ENCODE measurements around the gene CILP. TPM values are rescaled to one million over a fixed set of nuclear protein-coding genes. Genes with fewer than 3 reads are reported as not detected.
A peak's percentile ranks its signal among the peaks of the same experiment; 100 is the strongest.

CILP gene
- total RNA-seq, 1 experiment from 2014 or later: not detected

DNA sequence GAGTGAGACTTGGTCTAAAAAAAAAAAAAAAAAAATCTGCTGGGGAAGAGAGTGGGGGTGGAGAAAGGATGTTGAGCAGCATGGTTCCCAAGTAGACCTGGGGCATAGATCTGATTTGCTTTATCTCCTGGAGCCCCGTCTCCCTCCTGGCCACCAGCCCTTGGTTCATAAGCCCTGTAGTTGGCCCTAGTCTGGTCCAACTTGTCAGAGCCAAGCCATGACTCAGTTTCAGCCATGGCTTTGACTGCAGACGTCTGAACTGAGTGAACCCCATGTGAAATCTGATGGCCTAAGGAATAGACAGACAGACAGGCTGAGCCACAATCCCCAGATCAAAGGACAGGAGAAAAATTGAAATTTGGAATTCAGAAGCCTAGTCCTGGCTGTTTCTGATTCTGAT is 2.0 kb upstream of the CILP start:
- Histone ChIP-seq H3K4me3 (ENCODE audit: insufficient read depth, low read depth, low read length) (no peak overlapping the region), H3K36me3 (replicated peaks; ENCODE audit: control insufficient read depth, insufficient read depth, low read length) (no peaks in the 10 kb centered on the region), H3K27me3 (ENCODE audit: control insufficient read depth, insufficient read depth, low read length) (no peaks in the 10 kb centered on the region)
- DNase-seq: no peak

GRCh38 chr15:65212097-65212496 is 824 bp upstream of the CILP start:
- no peaks in the 10 kb centered on the region for H3K27me3 ChIP-seq (ENCODE audit: control insufficient read depth, insufficient read depth, low read length)
- DNase-seq: peak; percentile 87
- H3K36me3 ChIP-seq (replicated peaks; ENCODE audit: control insufficient read depth, insufficient read depth, low read length): no peaks in the 10 kb centered on the region
- H3K4me3 ChIP-seq (ENCODE audit: insufficient read depth, low read depth, low read length): no peak overlapping the region

- H3K36me3 ChIP-seq (replicated peaks; ENCODE audit: control insufficient read depth, insufficient read depth, low read length): no peaks in the 10 kb centered on the region
- no peaks in the 10 kb centered on the region for H3K27me3 ChIP-seq (ENCODE audit: control insufficient read depth, insufficient read depth, low read length)
- no peak overlapping the region for H3K4me3 ChIP-seq (ENCODE audit: insufficient read depth, low read depth, low read length)
- no peak for DNase-seq
Measured at GRCh38 chr15:65211482-65211982, 259 bp upstream of the CILP start.

DNA sequence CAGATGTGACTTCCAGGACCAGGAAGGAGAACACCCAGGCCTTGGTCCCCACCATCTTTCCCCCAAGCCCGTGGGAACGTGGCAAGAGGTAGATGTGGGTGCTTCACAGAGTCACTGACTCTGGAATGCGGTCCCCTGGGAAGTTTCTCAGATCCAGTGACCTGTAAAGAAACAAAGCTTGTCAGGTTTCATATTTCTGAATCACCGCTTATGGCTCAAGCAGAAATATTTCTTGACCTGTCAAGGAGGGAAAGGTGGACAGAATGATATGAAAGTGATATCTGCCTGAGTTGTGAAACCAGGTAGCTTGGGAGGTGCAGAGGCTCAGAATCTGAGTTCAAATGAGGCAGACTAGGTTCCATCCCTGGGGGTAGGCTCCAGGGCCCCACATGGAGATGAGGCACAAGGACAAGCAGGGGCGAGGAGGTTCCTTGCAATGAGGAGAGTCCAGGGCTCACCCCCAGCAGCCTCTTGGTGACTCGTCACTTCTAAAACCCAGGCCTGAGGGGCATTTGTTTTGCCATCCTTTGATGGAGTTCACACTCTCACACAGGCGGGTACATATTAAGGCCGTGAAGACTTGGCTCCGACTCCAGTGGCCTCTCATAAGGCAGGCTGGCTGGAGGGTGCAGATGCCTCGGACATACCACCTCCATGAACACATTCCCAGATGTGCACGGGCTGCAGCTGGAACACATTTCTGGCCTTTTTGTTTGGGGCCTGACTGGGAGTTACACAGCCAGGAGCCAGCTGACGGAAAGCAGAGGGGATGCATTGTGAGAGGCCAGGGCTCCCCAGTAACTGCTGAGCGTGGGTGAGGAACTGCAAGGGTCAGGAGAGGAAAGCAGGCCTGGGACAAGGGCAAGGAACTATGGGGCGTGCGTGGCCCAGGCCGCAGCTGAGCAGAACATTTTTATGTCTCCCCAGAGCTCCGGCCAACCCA is 1.3 kb downstream of the CILP start:
- no peak overlapping the region for H3K4me3 ChIP-seq (ENCODE audit: insufficient read depth, low read depth, low read length)
- no peaks in the 10 kb centered on the region for H3K27me3 ChIP-seq (ENCODE audit: control insufficient read depth, insufficient read depth, low read length)
- no peak for DNase-seq
- no peaks in the 10 kb centered on the region for H3K36me3 ChIP-seq (replicated peaks; ENCODE audit: control insufficient read depth, insufficient read depth, low read length)

DNA sequence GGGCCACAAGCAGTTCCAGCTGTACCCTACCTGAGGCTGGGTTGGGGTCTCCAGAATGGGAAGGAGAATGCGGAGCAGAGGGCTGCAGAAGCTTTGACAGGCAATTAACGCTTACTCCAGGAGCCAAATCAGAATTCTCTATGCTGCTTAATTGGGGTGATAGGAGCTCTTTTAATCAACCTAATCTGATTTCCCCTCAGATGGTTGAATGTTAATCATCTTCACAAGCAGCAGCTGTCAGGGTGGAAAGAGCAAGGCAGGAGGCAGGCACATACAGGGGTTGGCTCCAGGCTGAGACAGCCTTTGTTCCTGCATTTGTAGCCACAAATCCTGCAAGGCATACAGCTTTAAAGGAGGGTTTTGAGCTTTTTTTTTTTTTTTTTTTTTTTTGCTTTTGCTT is 2.6 kb downstream of the CILP start:
- no peaks in the 10 kb centered on the region for H3K36me3 ChIP-seq (replicated peaks; ENCODE audit: control insufficient read depth, insufficient read depth, low read length)
- no peak overlapping the region for H3K4me3 ChIP-seq (ENCODE audit: insufficient read depth, low read depth, low read length)
- H3K27me3 ChIP-seq (ENCODE audit: control insufficient read depth, insufficient read depth, low read length): no peaks in the 10 kb centered on the region; the same call in 1 of the 2 replicates
- no peak for DNase-seq

GRCh38 chr15:65207280-65207840 is 3.9 kb downstream of the CILP start:
- DNase-seq: no peak
- H3K36me3 ChIP-seq (replicated peaks; ENCODE audit: control insufficient read depth, insufficient read depth, low read length): no peaks in the 10 kb centered on the region
- no peaks in the 10 kb centered on the region; the same call in 1 of the 2 replicates for H3K27me3 ChIP-seq (ENCODE audit: control insufficient read depth, insufficient read depth, low read length)
- no peak overlapping the region for H3K4me3 ChIP-seq (ENCODE audit: insufficient read depth, low read depth, low read length)

DNA sequence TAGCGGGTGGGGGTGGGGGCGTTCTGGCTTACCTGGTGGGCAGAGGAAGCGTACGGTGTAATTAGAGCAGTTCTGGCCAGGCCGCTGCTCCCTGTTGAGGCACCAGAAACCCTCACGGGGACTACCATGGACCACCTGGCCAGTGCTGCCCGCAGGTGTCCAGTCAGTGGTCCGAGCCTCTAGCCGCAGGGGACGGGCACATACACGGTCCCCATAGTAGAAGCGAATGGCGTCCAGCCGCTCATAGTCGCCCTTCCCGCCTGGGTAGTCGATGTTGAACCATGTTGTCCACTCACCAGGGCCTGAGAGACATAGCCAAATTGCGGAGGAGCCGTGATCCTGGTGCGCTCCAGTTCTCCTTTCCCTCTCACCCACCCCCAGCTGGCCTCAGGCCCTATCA is 4.5 kb downstream of the CILP start:
- no peak for DNase-seq
- H3K4me3 ChIP-seq (ENCODE audit: insufficient read depth, low read depth, low read length): no peak overlapping the region
- H3K36me3 ChIP-seq (replicated peaks; ENCODE audit: control insufficient read depth, insufficient read depth, low read length): no peaks in the 10 kb centered on the region
- H3K27me3 ChIP-seq (ENCODE audit: control insufficient read depth, insufficient read depth, low read length): no peaks in the 10 kb centered on the region; the same call in 1 of the 2 replicates

DNA sequence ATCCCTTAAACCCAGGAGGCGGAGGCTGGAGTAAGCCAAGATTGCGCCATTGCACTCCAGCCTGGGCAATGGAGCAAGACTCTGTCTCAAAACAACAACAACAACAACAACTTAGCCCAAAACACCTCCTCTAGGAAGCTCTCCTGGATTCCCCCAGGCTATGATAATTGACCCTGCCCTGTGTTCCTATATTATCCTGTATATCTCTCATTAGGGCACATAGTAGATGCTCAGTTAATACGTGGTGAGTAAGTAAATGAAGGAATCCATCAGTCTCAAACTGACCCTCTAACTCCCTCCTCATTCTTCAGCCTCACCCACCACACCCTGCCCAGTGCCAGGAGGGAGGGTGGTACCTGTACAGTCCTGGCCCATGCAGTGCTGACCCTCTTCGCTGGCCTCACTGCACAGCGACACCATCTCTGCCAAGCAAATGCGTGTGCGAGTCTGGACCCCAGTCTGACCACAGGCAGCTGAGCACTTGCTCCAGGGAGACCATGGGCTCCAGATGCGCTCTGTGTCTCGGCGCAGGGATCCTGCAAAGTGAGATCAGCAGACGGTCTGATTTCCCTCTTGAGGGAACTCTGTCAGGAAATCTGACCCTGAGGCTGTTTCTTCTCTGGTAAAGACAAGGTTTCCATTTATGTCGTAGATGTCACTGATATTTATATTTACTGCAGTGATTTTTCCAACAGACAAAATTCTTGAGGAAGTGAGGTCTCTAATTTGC is 6.2 kb downstream of the CILP start:
- Histone ChIP-seq H3K27me3 (ENCODE audit: control insufficient read depth, insufficient read depth, low read length) (no peaks in the 10 kb centered on the region; the same call in 1 of the 2 replicates), H3K36me3 (replicated peaks; ENCODE audit: control insufficient read depth, insufficient read depth, low read length) (no peaks in the 10 kb centered on the region), H3K4me3 (ENCODE audit: insufficient read depth, low read depth, low read length) (no peak overlapping the region)
- no peak for DNase-seq

DNA sequence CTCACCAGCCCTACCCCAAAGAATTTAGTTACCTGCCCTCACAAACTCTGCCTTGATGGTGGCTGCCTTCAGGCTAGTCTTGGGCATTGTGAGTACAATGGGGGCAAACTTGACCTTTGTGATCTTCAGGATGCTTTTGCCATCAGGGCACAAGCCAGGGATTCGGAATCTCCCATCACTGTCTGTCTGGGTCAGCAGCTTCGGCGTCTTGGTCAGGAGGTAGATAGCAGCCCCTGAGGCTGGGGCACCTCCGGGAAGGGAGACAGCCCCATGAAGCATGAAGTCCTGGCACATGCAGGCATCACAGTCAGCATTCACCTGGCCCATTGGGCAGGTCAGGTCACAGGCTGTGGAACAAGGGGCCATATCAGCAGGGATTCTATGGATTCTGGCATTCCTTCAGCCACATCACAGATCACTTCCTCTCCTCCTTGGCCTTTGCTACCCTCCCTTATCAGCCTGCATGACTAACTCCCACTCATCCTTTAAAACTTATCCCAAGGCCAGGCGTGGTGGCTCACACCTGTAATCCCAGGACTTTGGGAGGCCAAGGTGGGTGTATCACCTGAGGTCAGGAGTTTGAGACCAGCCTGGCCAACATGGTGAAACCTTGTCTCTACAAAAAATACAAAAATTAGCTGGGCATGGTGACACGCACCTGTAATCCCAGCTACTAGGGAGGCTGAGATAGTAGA is 6.9 kb downstream of the CILP start:
- H3K4me3 ChIP-seq (ENCODE audit: insufficient read depth, low read depth, low read length): no peak overlapping the region
- no peaks in the 10 kb centered on the region; the same call in 1 of the 2 replicates for H3K27me3 ChIP-seq (ENCODE audit: control insufficient read depth, insufficient read depth, low read length)
- no peaks in the 10 kb centered on the region for H3K36me3 ChIP-seq (replicated peaks; ENCODE audit: control insufficient read depth, insufficient read depth, low read length)
- DNase-seq: no peak

DNA sequence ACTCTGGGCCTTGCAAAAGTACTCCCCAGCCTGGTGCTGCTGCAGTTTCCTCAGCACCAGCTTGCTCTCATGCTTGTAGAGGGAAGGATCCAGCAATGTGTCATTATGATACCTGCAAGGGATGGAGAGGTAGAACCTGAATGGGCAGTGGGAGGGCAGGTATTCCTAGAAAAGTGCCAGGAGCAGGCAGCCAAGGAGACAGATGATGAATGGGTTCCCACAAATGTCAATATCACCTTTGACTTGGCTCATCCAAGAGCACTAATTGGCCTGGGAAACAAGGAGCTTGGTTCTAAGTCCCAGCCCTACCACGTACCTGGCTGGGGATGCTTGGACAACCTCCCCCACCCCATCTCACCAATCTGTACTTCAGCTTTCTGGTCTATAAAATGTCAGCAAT is 9.4 kb downstream of the CILP start:
- Histone ChIP-seq H3K36me3 (replicated peaks; ENCODE audit: control insufficient read depth, insufficient read depth, low read length) (no peaks in the 10 kb centered on the region), H3K4me3 (ENCODE audit: insufficient read depth, low read depth, low read length) (no peak overlapping the region), H3K27me3 (ENCODE audit: control insufficient read depth, insufficient read depth, low read length) (no peaks in the 10 kb centered on the region; the same call in 1 of the 2 replicates)
- no peak for DNase-seq

- no peaks in the 10 kb centered on the region for H3K36me3 ChIP-seq (replicated peaks; ENCODE audit: control insufficient read depth, insufficient read depth, low read length)
- no peak overlapping the region for H3K4me3 ChIP-seq (ENCODE audit: insufficient read depth, low read depth, low read length)
- H3K27me3 ChIP-seq (ENCODE audit: control insufficient read depth, insufficient read depth, low read length): no peaks in the 10 kb centered on the region
- DNase-seq: no peak
Measured at GRCh38 chr15:65198571-65198970, 12.7 kb downstream of the CILP start.

GRCh38 chr15:65197337-65197645 is 14.0 kb downstream of the CILP start:
- no peaks in the 10 kb centered on the region for H3K36me3 ChIP-seq (replicated peaks; ENCODE audit: control insufficient read depth, insufficient read depth, low read length)
- DNase-seq: no peak
- no peaks in the 10 kb centered on the region for H3K27me3 ChIP-seq (ENCODE audit: control insufficient read depth, insufficient read depth, low read length)
- no peak overlapping the region for H3K4me3 ChIP-seq (ENCODE audit: insufficient read depth, low read depth, low read length)

DNA sequence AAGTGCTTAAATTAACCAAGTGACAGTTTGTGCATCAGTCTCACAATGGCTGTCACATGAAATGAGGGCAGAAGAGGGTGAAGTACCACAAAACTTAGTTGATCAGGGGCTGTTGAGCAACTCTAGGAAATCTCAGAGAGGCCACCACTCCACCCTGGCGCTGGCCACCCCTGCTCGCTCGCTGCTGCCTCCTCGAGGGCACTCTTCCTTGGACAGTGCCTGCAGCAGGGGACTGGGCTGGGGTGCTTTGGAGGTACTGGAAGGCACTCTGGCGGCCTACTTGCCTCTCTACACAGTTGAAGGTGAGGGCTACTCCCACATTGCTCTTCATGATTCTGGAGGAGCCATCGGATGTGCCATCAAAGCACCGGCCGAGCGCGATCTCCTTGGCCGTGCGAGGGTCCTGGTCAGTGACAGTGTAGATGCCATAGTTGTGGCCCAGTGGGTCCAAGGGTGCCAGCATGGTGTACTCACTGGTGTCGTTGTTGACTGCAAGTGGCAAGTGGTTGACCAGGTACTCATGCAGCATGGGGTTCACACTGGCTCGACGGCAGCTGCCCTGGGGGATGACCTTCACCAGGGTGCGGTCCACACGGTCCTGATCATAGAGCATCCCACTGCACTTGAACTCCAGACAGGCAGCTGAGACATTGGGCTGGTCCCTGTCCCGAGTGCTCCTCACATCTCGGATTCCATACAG is 14.5 kb downstream of the CILP start:
- DNase-seq: no peak
- no peaks in the 10 kb centered on the region for H3K27me3 ChIP-seq (ENCODE audit: control insufficient read depth, insufficient read depth, low read length)
- no peaks in the 10 kb centered on the region for H3K36me3 ChIP-seq (replicated peaks; ENCODE audit: control insufficient read depth, insufficient read depth, low read length)
- no peak overlapping the region for H3K4me3 ChIP-seq (ENCODE audit: insufficient read depth, low read depth, low read length)

- no peaks in the 10 kb centered on the region for H3K27me3 ChIP-seq (ENCODE audit: control insufficient read depth, insufficient read depth, low read length)
- no peaks in the 10 kb centered on the region for H3K36me3 ChIP-seq (replicated peaks; ENCODE audit: control insufficient read depth, insufficient read depth, low read length)
- no peak for DNase-seq
- no peak overlapping the region for H3K4me3 ChIP-seq (ENCODE audit: insufficient read depth, low read depth, low read length)
Measured at GRCh38 chr15:65195548-65195923, 15.7 kb downstream of the CILP start.

All from H7 (cell line).